ENCODE results near the gene LMAN2L.

The LMAN2L gene, protein sequence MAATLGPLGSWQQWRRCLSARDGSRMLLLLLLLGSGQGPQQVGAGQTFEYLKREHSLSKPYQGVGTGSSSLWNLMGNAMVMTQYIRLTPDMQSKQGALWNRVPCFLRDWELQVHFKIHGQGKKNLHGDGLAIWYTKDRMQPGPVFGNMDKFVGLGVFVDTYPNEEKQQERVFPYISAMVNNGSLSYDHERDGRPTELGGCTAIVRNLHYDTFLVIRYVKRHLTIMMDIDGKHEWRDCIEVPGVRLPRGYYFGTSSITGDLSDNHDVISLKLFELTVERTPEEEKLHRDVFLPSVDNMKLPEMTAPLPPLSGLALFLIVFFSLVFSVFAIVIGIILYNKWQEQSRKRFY

DNA sequence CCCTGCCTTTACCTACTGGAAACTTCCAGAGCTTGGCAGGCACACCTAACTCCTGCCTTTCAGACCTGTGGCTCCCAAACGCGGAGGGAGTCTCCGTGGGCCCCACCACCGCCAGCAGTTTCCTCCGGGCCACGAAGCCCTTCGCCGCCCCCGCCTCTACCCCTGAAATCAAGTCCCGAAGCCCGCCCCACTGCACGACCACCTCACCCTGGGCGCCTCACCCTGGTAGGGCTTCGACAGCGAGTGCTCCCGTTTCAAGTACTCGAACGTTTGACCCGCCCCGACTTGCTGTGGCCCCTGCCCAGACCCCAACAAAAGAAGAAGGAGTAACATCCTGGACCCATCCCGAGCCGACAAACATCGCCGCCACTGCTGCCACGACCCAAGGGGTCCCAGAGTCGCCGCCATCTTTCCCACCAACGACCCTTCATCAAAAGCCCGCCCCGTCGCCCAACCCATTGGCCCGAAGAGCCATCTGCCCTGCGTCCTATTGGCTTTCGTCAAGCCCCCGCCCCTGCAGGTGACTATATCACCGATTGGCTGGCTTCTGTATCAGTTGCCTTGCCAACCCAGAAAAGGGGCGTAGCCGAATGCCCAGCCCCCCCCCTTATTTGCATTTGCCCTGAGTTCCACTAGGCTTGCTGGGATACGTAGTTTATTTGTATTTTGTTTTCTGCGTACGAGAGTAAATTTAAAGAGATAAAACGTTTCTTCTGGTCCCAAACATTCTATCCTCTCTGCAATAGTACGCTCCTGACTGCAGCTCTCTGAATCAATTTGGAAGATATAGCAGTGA is at the start of gene LMAN2L:
Gene LMAN2L (minus strand): TSS at position 432 of the 796 bp plus-strand sequence. CDS start 24 bp downstream, at position 408.
- Histone ChIP-seq H2AFZ (peak within 1 kb of the TSS; percentile 93), H3K79me2 (peaks cover 5% of the 10 kb centered on the region), H3K36me3 (ENCODE audit: control insufficient read depth, insufficient read depth, low read length) (no peaks in the 10 kb centered on the region), H3K4me1 (peaks cover 2% of the 10 kb centered on the region), H3K9ac (no peak within 1 kb of the TSS), H3K4me2 (ENCODE audit: low read length) (peak within 1 kb of the TSS; percentile 98), H3K27me3 (ENCODE audit: control insufficient read depth, insufficient read depth, low read length) (no peaks in the 10 kb centered on the region), H3K27ac (peak within 1 kb of the TSS; percentile 41), H3K4me3 (ENCODE audit: low read depth, low read length) (peak within 1 kb of the TSS; percentile 96), H3K9me3 (ENCODE audit: control insufficient read depth, low read length) (no peaks in the 10 kb centered on the region)
- no peak for TF ChIP-seq CTCF (IDR thresholded peaks at IDR 0.05)

DNA sequence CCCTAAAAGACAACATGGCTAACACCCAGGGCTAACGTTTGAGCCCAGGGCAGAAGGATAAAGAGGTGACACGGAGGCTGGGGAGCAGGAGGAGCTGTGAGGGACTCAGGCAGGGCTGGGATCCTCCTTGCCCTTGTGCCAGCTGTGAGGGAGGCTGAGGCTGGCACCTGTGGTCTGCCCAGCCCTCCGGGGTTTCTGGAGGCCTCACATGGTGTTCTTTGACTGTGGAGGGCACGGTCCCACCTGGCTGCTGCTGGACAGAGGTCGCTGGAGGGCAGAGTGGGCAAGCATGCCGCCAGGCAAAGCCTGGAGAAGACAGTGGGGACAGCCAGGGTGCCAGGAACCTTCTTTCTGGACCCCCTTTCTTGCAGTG is 49.4 kb upstream of the LMAN2L start:
- Histone ChIP-seq H3K27ac (no peak overlapping the region), H3K9me3 (ENCODE audit: control insufficient read depth, low read length) (no peaks in the 10 kb centered on the region), H3K27me3 (ENCODE audit: control insufficient read depth, insufficient read depth, low read length) (no peaks in the 10 kb centered on the region), H3K4me1 (peaks cover 6% of the 10 kb centered on the region), H3K4me3 (ENCODE audit: low read depth, low read length) (no peak overlapping the region), H2AFZ (no peak overlapping the region), H3K36me3 (ENCODE audit: control insufficient read depth, insufficient read depth, low read length) (no peaks in the 10 kb centered on the region), H3K4me2 (ENCODE audit: low read length) (no peak overlapping the region), H3K9ac (no peak overlapping the region), H3K79me2 (peaks cover 2% of the 10 kb centered on the region)
- TF ChIP-seq CTCF (IDR thresholded peaks at IDR 0.05) = no peak

DNA sequence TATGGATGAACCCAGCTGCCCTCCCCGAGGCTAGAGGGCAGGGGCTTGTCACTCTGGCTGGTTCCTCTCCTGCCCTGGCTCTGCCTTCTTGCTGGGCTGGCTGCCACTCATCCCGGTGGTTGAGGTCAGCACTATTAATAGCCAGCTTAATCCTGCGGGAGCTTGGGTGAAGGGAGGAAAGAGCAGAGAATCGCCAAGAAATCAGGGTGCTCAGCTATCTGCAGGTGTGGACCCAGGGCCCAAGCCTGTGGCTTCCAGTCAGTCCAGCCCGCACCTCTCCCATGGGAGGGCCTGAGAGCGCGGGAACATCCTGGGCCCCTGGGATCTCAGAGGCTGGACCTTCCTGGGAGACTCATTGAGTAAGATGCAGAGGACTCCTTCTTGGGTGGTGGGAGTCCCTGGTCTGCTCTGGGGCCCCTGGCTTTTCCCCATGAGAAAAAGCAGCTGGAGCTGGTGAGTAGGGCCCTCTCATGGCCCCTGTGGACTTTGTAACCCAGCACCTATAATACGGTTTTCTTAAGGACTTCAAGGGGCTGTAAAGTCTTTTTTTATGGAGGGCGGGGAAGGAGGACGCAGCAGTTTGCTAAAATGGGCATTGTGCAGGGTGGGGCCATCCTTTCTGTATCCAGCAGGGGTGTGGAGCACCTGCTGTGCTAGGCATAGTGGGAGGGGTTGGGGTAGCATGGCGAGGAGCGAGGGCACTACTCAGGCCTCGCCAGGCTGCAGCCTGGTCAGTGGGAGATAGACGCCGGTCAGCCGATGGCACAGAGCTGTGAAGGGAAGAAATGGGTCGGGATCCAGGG is 48.8 kb upstream of the LMAN2L start:
- H3K4me2 ChIP-seq (ENCODE audit: low read length) = no peak overlapping the region
- H3K27ac ChIP-seq = no peak overlapping the region
- H3K79me2 ChIP-seq = peaks cover 2% of the 10 kb centered on the region
- no peaks in the 10 kb centered on the region for H3K9me3 ChIP-seq (ENCODE audit: control insufficient read depth, low read length)
- H3K36me3 ChIP-seq (ENCODE audit: control insufficient read depth, insufficient read depth, low read length) = no peaks in the 10 kb centered on the region
- H3K27me3 ChIP-seq (ENCODE audit: control insufficient read depth, insufficient read depth, low read length) = no peaks in the 10 kb centered on the region
- TF ChIP-seq CTCF (IDR thresholded peaks at IDR 0.05) = no peak
- H3K9ac ChIP-seq = no peak overlapping the region
- peaks cover 6% of the 10 kb centered on the region for H3K4me1 ChIP-seq
- peak overlapping the region; percentile 69 for H2AFZ ChIP-seq
- no peak overlapping the region for H3K4me3 ChIP-seq (ENCODE audit: low read depth, low read length)

DNA sequence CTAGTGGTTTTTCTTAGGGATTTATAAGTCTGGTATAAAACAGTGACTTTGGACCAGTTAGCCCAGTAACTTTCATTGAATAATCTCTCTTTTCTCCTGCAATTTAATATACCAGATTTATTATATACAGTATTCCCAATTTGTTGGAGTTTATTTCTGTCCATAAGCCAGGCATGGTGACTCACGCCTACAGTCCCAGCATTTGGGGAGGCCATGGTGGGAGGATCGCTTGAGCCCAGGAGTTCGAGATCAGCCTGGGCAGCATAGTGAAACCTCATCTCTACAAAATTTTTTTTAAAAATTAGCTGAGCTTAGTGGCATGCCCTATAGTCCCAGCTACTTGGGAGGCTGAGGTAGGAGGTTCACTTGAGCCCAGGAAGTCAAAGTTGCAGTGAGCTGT is 47.5 kb upstream of the LMAN2L start:
- Histone ChIP-seq H3K9me3 (ENCODE audit: control insufficient read depth, low read length) (no peaks in the 10 kb centered on the region), H3K36me3 (ENCODE audit: control insufficient read depth, insufficient read depth, low read length) (no peaks in the 10 kb centered on the region), H3K4me3 (ENCODE audit: low read depth, low read length) (no peak overlapping the region), H3K9ac (no peak overlapping the region), H3K79me2 (peaks cover 2% of the 10 kb centered on the region), H2AFZ (no peak overlapping the region), H3K4me1 (peaks cover 6% of the 10 kb centered on the region), H3K27me3 (ENCODE audit: control insufficient read depth, insufficient read depth, low read length) (no peaks in the 10 kb centered on the region), H3K4me2 (ENCODE audit: low read length) (no peak overlapping the region), H3K27ac (no peak overlapping the region)
- TF ChIP-seq CTCF (IDR thresholded peaks at IDR 0.05) = no peak

All from parathyroid adenoma (tissue), 2 donors.